HepG2 (cell line): ENCODE measurements around the gene TCERG1L. TPM values are rescaled to one million over a fixed set of nuclear protein-coding genes. Genes with fewer than 3 reads are reported as not detected.

Experiments used
- ATAC-seq: fragments of 200-7000 bp; cut with Tn5 transposase; 3 replicates; pipeline ENCODE4 v1.9.1; 2020; ENCODE audit warnings: mild to moderate bottlenecking, moderate library complexity
- BruUV-seq: library from RNA; stranded (reverse); fragments of 400-500 nt; replicated peaks from 2 replicates; lab custom pipeline; 2021; lab: Mats Ljungman, UMichigan
- CTCF ChIA-PET: fragments of 300-600 bp; formaldehyde crosslinking; extraction: SDS; loops from one replicate; lab custom pipeline; 2021; ENCODE audit warnings: low total read pairs, inconsistent platforms, low intra/inter-chr PET ratio; lab: Yijun Ruan, JAX
- POLR2A ChIA-PET: fragments of 350-600 bp; sonication (Branson Sonifier 250); formaldehyde crosslinking; loops from one replicate; lab custom pipeline; 2020; ENCODE audit warnings: antibody characterized with exemption, inconsistent platforms; lab: Yijun Ruan, JAX
- DNase-seq: peaks from one replicate; pipeline ENCODE4 v3.0.0-alpha.2; 2015; ENCODE audit warnings: low spot score
- FAIRE-seq: peaks from 3 replicates; lab custom pipeline; 2011; peaks lifted over from hg19 to GRCh38; lab: Jason Lieb, UNC
- H2AFZ ChIP-seq: one replicate; pipeline ENCODE4 v1.6.1; 2011; ENCODE audit warnings: low read length, inconsistent platforms
- H3K27ac ChIP-seq: fragments of 300-600 bp; 3 replicates; pipeline ENCODE4 v1.8.0; 2011; ENCODE audit warnings: mixed run types, mild to moderate bottlenecking, mixed read lengths, low read length, inconsistent platforms; ENCODE audit not compliant: insufficient read depth; ENCODE audit errors: extremely low read length
- H3K27me3 ChIP-seq, 2 experiments: fragments of 200-600 bp in 1 of 2; 2 replicates in 1 of 2; 3 replicates in 1 of 2; pipeline versions ENCODE4 v1.6.0 to v1.8.0; 2011; ENCODE audit warnings: low read length in 2 of 2, mild to moderate bottlenecking in 2 of 2, moderate library complexity in 2 of 2, inconsistent platforms in 1 of 2; ENCODE audit not compliant: insufficient read depth in 2 of 2, control insufficient read depth in 1 of 2
- H3K36me3 ChIP-seq, 2 experiments: fragments of 200-600 bp in 1 of 2; replicated peaks in 1 of 2; 2 replicates in 1 of 2; 3 replicates in 1 of 2; pipeline versions ENCODE4 v1.5.1 to v1.8.0; 2011; ENCODE audit warnings: low read length in 2 of 2, inconsistent platforms in 1 of 2; ENCODE audit not compliant: insufficient read depth in 2 of 2, control insufficient read depth in 1 of 2
- H3K4me1 ChIP-seq: 2 replicates; pipeline ENCODE4 v1.5.1; 2012; ENCODE audit warnings: low read length, inconsistent platforms; ENCODE audit not compliant: insufficient read depth
- H3K4me2 ChIP-seq: 2 replicates; pipeline ENCODE4 v1.6.0; 2011; ENCODE audit warnings: low read depth, low read length, inconsistent platforms
- H3K4me3 ChIP-seq, 3 experiments: fragments of 200-600 bp in 1 of 3; sonication (generic), shearing (Covaris generic) in 1 of 3; replicated peaks in 1 of 3; 2 replicates each; pipeline ENCODE4 v1.5.1; 2011 to 2016; ENCODE audit warnings: low read length in 3 of 3, inconsistent platforms in 2 of 3, low read depth in 2 of 3, mild to moderate bottlenecking in 2 of 3, control low read depth in 1 of 3, mixed read lengths in 1 of 3; ENCODE audit not compliant: insufficient read depth in 1 of 3
- H3K79me2 ChIP-seq: one replicate; pipeline ENCODE4 v1.6.1; 2011; ENCODE audit warnings: low read length, inconsistent platforms; ENCODE audit not compliant: insufficient read depth
- H3K9ac ChIP-seq: 2 replicates; pipeline ENCODE4 v1.6.0; 2011; ENCODE audit warnings: mild to moderate bottlenecking, low read depth, low read length, inconsistent platforms; ENCODE audit not compliant: insufficient read depth
- H3K9me3 ChIP-seq: 2 replicates; pipeline ENCODE4 v1.5.1; 2012; ENCODE audit warnings: mild to moderate bottlenecking, low read length
- H4K20me1 ChIP-seq: 2 replicates; pipeline ENCODE4 v1.6.0; 2011; ENCODE audit warnings: inconsistent platforms, mild to moderate bottlenecking, low read length, moderate library complexity; ENCODE audit not compliant: insufficient read depth
- BHLHE40 ChIP-seq: IDR thresholded peaks from 2 replicates; pipeline ENCODE4 v1.6.1; 2011; ENCODE audit warnings: low read length, improper control_type of control experiment
- CENPT ChIP-seq: sonication (generic); formaldehyde crosslinking; IDR thresholded peaks from 2 replicates; pipeline ENCODE4 v1.8.0; 2022; ENCODE audit warnings: low read depth, mild to moderate bottlenecking, moderate library complexity, missing genetic modification reagents
- DR1 ChIP-seq: sonication (generic); formaldehyde crosslinking; IDR thresholded peaks from 2 replicates; pipeline ENCODE4 v1.8.0; 2021; ENCODE audit warnings: mild to moderate bottlenecking, missing genetic modification reagents, inconsistent platforms
- FOXM1 ChIP-seq: sonication (generic); formaldehyde crosslinking; IDR thresholded peaks from 2 replicates; pipeline ENCODE4 v1.5.0; 2020; ENCODE audit warnings: missing genetic modification reagents
- FOXO4 ChIP-seq: sonication (generic); formaldehyde crosslinking; conservative IDR thresholded peaks from 2 replicates; pipeline ENCODE4 v1.8.1; 2023; ENCODE audit warnings: missing genetic modification reagents
- GATAD2A ChIP-seq: IDR thresholded peaks from 2 replicates; pipeline ENCODE4 v1.6.1; 2016
- HBP1 ChIP-seq: IDR thresholded peaks from 2 replicates; pipeline ENCODE4 v1.6.1; 2016; ENCODE audit warnings: low read depth, control low read depth
- KDM5A ChIP-seq: fragments of 200-600 bp; sonication (generic); IDR thresholded peaks from 2 replicates; pipeline ENCODE4 v1.7.0; 2018; ENCODE audit warnings: antibody characterized with exemption, mild to moderate bottlenecking, low read length, borderline replicate concordance
- KLF15 ChIP-seq: sonication (generic); formaldehyde crosslinking; IDR thresholded peaks from 2 replicates; pipeline ENCODE4 v1.8.1; 2023; ENCODE audit warnings: borderline replicate concordance, mild to moderate bottlenecking, inconsistent platforms, missing genetic modification reagents, mixed read lengths
- MLX ChIP-seq: IDR thresholded peaks from 2 replicates; pipeline ENCODE4 v1.6.1; 2016
- SP140L ChIP-seq: sonication (generic); formaldehyde crosslinking; IDR thresholded peaks from 2 replicates; pipeline ENCODE4 v1.4.0; 2020; ENCODE audit warnings: missing genetic modification reagents, borderline replicate concordance
- SP5 ChIP-seq: IDR thresholded peaks from 2 replicates; pipeline ENCODE4 v1.6.1; 2016; ENCODE audit warnings: low read depth, borderline replicate concordance
- ZNF10 ChIP-seq: sonication (generic); formaldehyde crosslinking; IDR thresholded peaks from 2 replicates; pipeline ENCODE4 v1.4.0; 2020; ENCODE audit warnings: mild to moderate bottlenecking, low read depth, missing genetic modification reagents, borderline replicate concordance
- ZNF713 ChIP-seq: sonication (generic); formaldehyde crosslinking; IDR thresholded peaks from 2 replicates; pipeline ENCODE4 v1.4.0; 2020; ENCODE audit warnings: mild to moderate bottlenecking, missing genetic modification reagents
- ZNF768 ChIP-seq: sonication (generic); formaldehyde crosslinking; IDR thresholded peaks from 2 replicates; pipeline ENCODE4 v1.4.0; 2020; ENCODE audit warnings: missing genetic modification reagents
- ZNF792 ChIP-seq: IDR thresholded peaks from 2 replicates; pipeline ENCODE4 v1.6.1; 2016
- ZSCAN12 ChIP-seq: sonication (generic); formaldehyde crosslinking; IDR thresholded peaks from 2 replicates; pipeline ENCODE4 v1.9.0; 2021; ENCODE audit warnings: mild to moderate bottlenecking, missing genetic modification reagents
- ZZZ3 ChIP-seq: sonication (generic); formaldehyde crosslinking; IDR thresholded peaks from 2 replicates; pipeline ENCODE4 v1.4.0; 2020; ENCODE audit warnings: missing genetic modification reagents, mild to moderate bottlenecking, borderline replicate concordance
- WGBS: methylation state at CpG from one replicate; pipeline ENCODE4 v1.1.6; 2017; ENCODE audit warnings: low lambda C conversion rate; 5-methylcytosine and 5-hydroxymethylcytosine counted together
- in situ Hi-C: cut with HindIII; loops from 2 replicates; pipeline ENCODE4 v1.10.0; 2017; ENCODE audit warnings: low pct_unique_long_range_greater_than_20kb; ENCODE audit not compliant: extremely low pct_ligation_motif_present
- intact Hi-C: fragments of 100-400 bp; cut with micrococcal nuclease; formaldehyde crosslinking; loops from one replicate; pipeline ENCODE4 v1.10.0; 2022; ENCODE audit not compliant: unreplicated experiment
- polyA plus RNA-seq, 8 experiments: library from polyadenylated mRNA; depleted of rRNA in 3 of 8; stranded (reverse) in 7 of 8; unstranded in 1 of 8; fragments of >200 nt; fragmentation: Illumina TruSeq in 4 of 8; extraction: Trizol in 4 of 8; gene quantifications; 2 replicates each; pipeline versions ENCODE4 v1.2.1 to v1.2.3, GENCODE V29; 2011 to 2016; ENCODE audit warnings: low read depth in 4 of 8, missing spikeins in 1 of 8, mixed read lengths in 1 of 8; ENCODE audit not compliant: insufficient read depth in 1 of 8
- total RNA-seq, 5 experiments: library from RNA; depleted of rRNA; stranded (reverse); fragments of >200 nt; fragmentation: Illumina TruSeq; extraction: Trizol; gene quantifications; 2 replicates each; pipeline ENCODE4 v1.2.3, GENCODE V29; 2016; ENCODE audit warnings: low read depth in 1 of 5

The TCERG1L gene
- total and polyA plus RNA-seq, 2 of the 13 experiments (the other 11 are each of a cell fraction or from before 2014, with no cell fraction given) = not detected

GRCh38 chr10:131150126-131150525 is 161.4 kb downstream of the TCERG1L start:
- Histone ChIP-seq H3K9ac (no peak overlapping the region), H3K4me3 (no peak overlapping the region), H3K4me1 (no peaks in the 10 kb centered on the region), H3K79me2 (no peaks in the 10 kb centered on the region), H2AFZ (no peak overlapping the region), H3K9me3 (peaks cover 12% of the 10 kb centered on the region; the same call in 1 of the 2 replicates), H3K36me3 (no peaks in the 10 kb centered on the region), H3K27ac (no peak overlapping the region), H4K20me1 (no peaks in the 10 kb centered on the region), H3K27me3 (peaks cover 0 to 19% of the 10 kb centered on the region in 2 experiments; a peak in 4 of 5 replicates)
- FAIRE-seq (no peak), ATAC-seq (no peak), DNase-seq (no peak)
- intact Hi-C loops = no loop called here
- no CpG with 5 or more reads among the region's 4 CpGs for WGBS
- ChIA-PET POLR2A (no interaction called here), CTCF (no interaction called here)
- in situ Hi-C loops = no loop called here
- TF ChIP-seq GATAD2A (no peak), FOXM1 (CRISPR knock-in tag) (no peak), SP140L (CRISPR knock-in tag) (no peak), HBP1 (no peak), ZSCAN12 (CRISPR knock-in tag) (no peak), FOXO4 (no peak)
- TF ChIP-seq, all 625 proteins: peak for 0
- no TSS peak for BruUV-seq
- no peak overlapping the region for H3K4me2 ChIP-seq

- DNase-seq = no peak
- H3K9me3 ChIP-seq = peaks cover 12% of the 10 kb centered on the region; the same call in 1 of the 2 replicates
- in situ Hi-C loops (no loop called here), intact Hi-C loops (no loop called here)
- no TSS peak for BruUV-seq
- POLR2A ChIA-PET = no interaction called here
- no peaks in the 10 kb centered on the region for H3K36me3 ChIP-seq
- WGBS = 0% methylated on average over 1 of the region's 10 CpGs
- CTCF ChIA-PET = no interaction called here
- no peak overlapping the region for H3K4me3 ChIP-seq
- FAIRE-seq = no peak
- H3K4me1 ChIP-seq = no peaks in the 10 kb centered on the region
- no peak overlapping the region for H3K9ac ChIP-seq
- H3K27me3 ChIP-seq = peaks cover 0 to 13% of the 10 kb centered on the region in 2 experiments; a peak in 4 of 5 replicates
- H3K4me2 ChIP-seq = no peak overlapping the region
- no peak overlapping the region for H3K27ac ChIP-seq
- H3K79me2 ChIP-seq = no peaks in the 10 kb centered on the region
- ATAC-seq = no peak
- no peak overlapping the region for H2AFZ ChIP-seq
- H4K20me1 ChIP-seq = no peaks in the 10 kb centered on the region
- TF ChIP-seq BHLHE40 = no peak
- TF ChIP-seq CENPT = no peak
- TF ChIP-seq KLF15 (CRISPR knock-in tag) = no peak
- TF ChIP-seq ZZZ3 (CRISPR knock-in tag) = no peak
- no peak for TF ChIP-seq DR1 (CRISPR knock-in tag)
- TF ChIP-seq ZNF792 (CRISPR knock-in tag) = no peak
- TF ChIP-seq ZNF10 (CRISPR knock-in tag) = no peak
- TF ChIP-seq ZNF768 (CRISPR knock-in tag) = no peak
- no peak for TF ChIP-seq MLX (CRISPR knock-in tag)
- TF ChIP-seq SP5 (CRISPR knock-in tag) = no peak
- no peak for TF ChIP-seq ZNF713 (CRISPR knock-in tag)
- TF ChIP-seq KDM5A = no peak
Observed at GRCh38 chr10:131149586-131149985, 161.9 kb downstream of the TCERG1L start.
